Embryonic facial prominence (tissue), 1 donor: ENCODE results near the gene MACROD1.

Experiments used
- DNase-seq: peaks from one replicate; pipeline ENCODE4 v3.0.0-alpha.2; 2016; ENCODE audit errors: extremely low spot score

The MACROD1 gene

GRCh38 chr11:64165842-64166635 lies at the start of gene MACROD1:
MACROD1 (minus strand) TSS chr11:64166113; CDS start chr11:64165994, 119 bp downstream.
- DNase-seq: no peak

- DNase-seq: no peak
Measured at GRCh38 chr11:64211181-64211872, 45.4 kb upstream of the MACROD1 start.

- DNase-seq: no peak
Measured at GRCh38 chr11:64210301-64211020, 44.5 kb upstream of the MACROD1 start.

GRCh38 chr11:64209563-64209843 lies 43.6 kb upstream of the MACROD1 start:
- no peak for DNase-seq

GRCh38 chr11:64208796-64209562 lies 43.1 kb upstream of the MACROD1 start:
- no peak for DNase-seq

GRCh38 chr11:64208086-64208795 lies 42.3 kb upstream of the MACROD1 start:
- no peak for DNase-seq

GRCh38 chr11:64207256-64208085 lies 41.6 kb upstream of the MACROD1 start:
- DNase-seq: no peak

GRCh38 chr11:64206457-64207255 lies 40.7 kb upstream of the MACROD1 start, which contains the start of gene FERMT3:
FERMT3 (plus strand) TSS chr11:64206721; CDS start chr11:64207365, 644 bp downstream.
- DNase-seq: no peak

GRCh38 chr11:64204464-64204989 lies 38.6 kb upstream of the MACROD1 start:
- DNase-seq: peak; percentile 80

GRCh38 chr11:64204080-64204440 lies 38.1 kb upstream of the MACROD1 start:
- no peak for DNase-seq

GRCh38 chr11:64203421-64204079 lies 37.6 kb upstream of the MACROD1 start:
- DNase-seq: no peak

- no peak for DNase-seq
Measured at GRCh38 chr11:64202992-64203391, 37.1 kb upstream of the MACROD1 start.

GRCh38 chr11:64201543-64201942 lies 35.6 kb upstream of the MACROD1 start:
- DNase-seq: no peak

GRCh38 chr11:64198511-64198910 lies 32.6 kb upstream of the MACROD1 start:
- DNase-seq: no peak

- DNase-seq: no peak
Measured at GRCh38 chr11:64196626-64197025, 30.7 kb upstream of the MACROD1 start.

GRCh38 chr11:64192434-64192833 lies 26.5 kb upstream of the MACROD1 start:
- DNase-seq: no peak

- no peak for DNase-seq
Measured at GRCh38 chr11:64186492-64187165, 20.7 kb upstream of the MACROD1 start.
